CD14-positive monocyte (primary cell): Measurements from ENCODE around the gene SLCO2B1. TPM values are rescaled to one million over a fixed set of nuclear protein-coding genes. Genes with fewer than 3 reads are reported as not detected.

ENCODE experiments used
- DNase-seq, 3 donors: peaks; one replicate each; pipeline ENCODE4 v3.0.0-alpha.2; 2011 to 2022
- H2AFZ ChIP-seq: 2 replicates; pipeline ENCODE4 v1.6.0; 2012; ENCODE audit warnings: mild to moderate bottlenecking, low read depth, low read length, inconsistent platforms; ENCODE audit not compliant: insufficient read depth, poor library complexity, severe bottlenecking
- H3K27ac ChIP-seq, 2 donors: 1 replicate in 1 of 2; 2 replicates in 1 of 2; pipeline ENCODE4 v1.5.1; 2012 to 2013; ENCODE audit warnings: low read length in 2 of 2, control low read depth in 1 of 2, inconsistent platforms in 1 of 2, low read depth in 1 of 2, mild to moderate bottlenecking in 1 of 2
- H3K27me3 ChIP-seq, 2 donors: one replicate each; pipeline versions ENCODE4 v1.6.0 to v1.6.1; 2011 to 2013; ENCODE audit warnings: low read length in 2 of 2; ENCODE audit not compliant: control insufficient read depth in 2 of 2, insufficient read depth in 2 of 2
- H3K36me3 ChIP-seq, 2 donors: replicated peaks in 1 of 2; 1 replicate in 1 of 2; 2 replicates in 1 of 2; pipeline versions ENCODE4 v1.5.1 to v1.6.1; 2012 to 2013; ENCODE audit warnings: low read length in 2 of 2, control low read depth in 1 of 2, inconsistent platforms in 1 of 2, mild to moderate bottlenecking in 1 of 2; ENCODE audit not compliant: insufficient read depth in 2 of 2, control insufficient read depth in 1 of 2
- H3K4me1 ChIP-seq, 2 donors: 1 replicate in 1 of 2; 2 replicates in 1 of 2; pipeline versions ENCODE4 v1.5.1 to v1.6.1; 2012 to 2013; ENCODE audit warnings: low read length in 2 of 2, control low read depth in 1 of 2, inconsistent platforms in 1 of 2, mild to moderate bottlenecking in 1 of 2, moderate library complexity in 1 of 2; ENCODE audit not compliant: insufficient read depth in 2 of 2, control insufficient read depth in 1 of 2
- H3K4me2 ChIP-seq: replicated peaks from 2 replicates; pipeline ENCODE3; 2012; ENCODE audit warnings: low read length, moderate library complexity, mild to moderate bottlenecking; ENCODE audit not compliant: poor library complexity, severe bottlenecking; ENCODE audit errors: extremely low read depth
- H3K4me3 ChIP-seq, 3 experiments: fragments of 200-600 bp in 1 of 3; sonication (generic) in 1 of 3; replicated peaks in 1 of 3; 1 replicate in 2 of 3; 2 replicates in 1 of 3; pipeline ENCODE4 v1.5.1; 2011 to 2013; ENCODE audit warnings: low read length in 3 of 3, mild to moderate bottlenecking in 3 of 3, control low read depth in 2 of 3, low read depth in 2 of 3, inconsistent platforms in 1 of 3, moderate library complexity in 1 of 3
- H3K79me2 ChIP-seq: 2 replicates; pipeline ENCODE4 v1.6.0; 2012; ENCODE audit warnings: mild to moderate bottlenecking, control low read depth, inconsistent platforms, low read length, moderate library complexity; ENCODE audit not compliant: insufficient read depth
- H3K9ac ChIP-seq: 2 replicates; pipeline ENCODE4 v1.6.0; 2017; ENCODE audit warnings: low read length, mild to moderate bottlenecking; ENCODE audit not compliant: insufficient read depth, poor library complexity, severe bottlenecking
- H3K9me3 ChIP-seq, 2 donors: replicated peaks in 1 of 2; 1 replicate in 1 of 2; 2 replicates in 1 of 2; pipeline versions ENCODE4 v1.5.1 to v1.6.1; 2012 to 2013; ENCODE audit warnings: low read length in 2 of 2, control low read depth in 1 of 2; ENCODE audit not compliant: control insufficient read depth in 1 of 2, insufficient read depth in 1 of 2
- H4K20me1 ChIP-seq: 2 replicates; pipeline ENCODE4 v1.6.0; 2012; ENCODE audit warnings: mild to moderate bottlenecking, low read length, control low read depth, moderate library complexity; ENCODE audit not compliant: insufficient read depth
- H3K27ac Mint-ChIP-seq, 7 donors: one replicate each; pipeline ENCODE4 v1.8.0; 2020; ENCODE audit warnings: mild to moderate bottlenecking in 7 of 7, mixed read lengths in 7 of 7, moderate library complexity in 6 of 7, inconsistent platforms in 2 of 7
- H3K27me3 Mint-ChIP-seq, 3 donors: one replicate each; pipeline ENCODE4 v1.8.0; 2021 to 2022; ENCODE audit warnings: low read depth in 3 of 3, mild to moderate bottlenecking in 3 of 3, mixed read lengths in 3 of 3, moderate library complexity in 3 of 3, inconsistent platforms in 1 of 3
- H3K36me3 Mint-ChIP-seq, 2 donors: one replicate each; pipeline ENCODE4 v1.8.0; 2020; ENCODE audit warnings: mixed read lengths in 2 of 2, inconsistent platforms in 1 of 2, mild to moderate bottlenecking in 1 of 2
- H3K4me1 Mint-ChIP-seq: one replicate; pipeline ENCODE4 v1.8.0; 2020; ENCODE audit warnings: mild to moderate bottlenecking, mixed read lengths
- H3K4me3 Mint-ChIP-seq, 2 donors: one replicate each; pipeline ENCODE4 v1.8.0; 2020; ENCODE audit warnings: mild to moderate bottlenecking in 2 of 2, mixed read lengths in 2 of 2, moderate library complexity in 1 of 2
- H3K9me3 Mint-ChIP-seq, 7 donors: one replicate each; pipeline ENCODE4 v1.8.0; 2020 to 2022; ENCODE audit warnings: mixed read lengths in 7 of 7, mild to moderate bottlenecking in 6 of 7, moderate library complexity in 6 of 7, inconsistent platforms in 2 of 7
- WGBS: methylation state at CpG from one replicate; pipeline ENCODE4 v1.1.5; 2013; ENCODE audit warnings: missing lambda C conversion rate; ENCODE audit not compliant: insufficient coverage; 5-methylcytosine and 5-hydroxymethylcytosine counted together
- intact Hi-C, 2 donors: fragments of 100-400 bp; cut with micrococcal nuclease; formaldehyde crosslinking; loops; one replicate each; pipeline versions ENCODE4 v1.15.0 to v1.15.1; 2023
- polyA plus RNA-seq, 3 donors: library from polyadenylated mRNA; depleted of rRNA in 1 of 3; unstranded in 2 of 3; stranded (reverse) in 1 of 3; fragments of 300-500 nt in 2 of 3; fragments of >200 nt in 1 of 3; fragmentation: Illumina TruSeq in 2 of 3; gene quantifications; 1 replicate in 2 of 3; 2 replicates in 1 of 3; pipeline ENCODE4 v1.2.3, GENCODE V29; 2012 to 2021
- TF ChIP-seq, protein P1 (sequence below): fragments of 200-600 bp; IDR thresholded peaks from one replicate; pipeline ENCODE4 v1.8.0; 2022; ENCODE audit warnings: antibody characterized with exemption, mild to moderate bottlenecking

SLCO2B1 gene
- polyA plus RNA-seq, 3 donors = 0.13 to 0.47 TPM; not detected in 1

DNA sequence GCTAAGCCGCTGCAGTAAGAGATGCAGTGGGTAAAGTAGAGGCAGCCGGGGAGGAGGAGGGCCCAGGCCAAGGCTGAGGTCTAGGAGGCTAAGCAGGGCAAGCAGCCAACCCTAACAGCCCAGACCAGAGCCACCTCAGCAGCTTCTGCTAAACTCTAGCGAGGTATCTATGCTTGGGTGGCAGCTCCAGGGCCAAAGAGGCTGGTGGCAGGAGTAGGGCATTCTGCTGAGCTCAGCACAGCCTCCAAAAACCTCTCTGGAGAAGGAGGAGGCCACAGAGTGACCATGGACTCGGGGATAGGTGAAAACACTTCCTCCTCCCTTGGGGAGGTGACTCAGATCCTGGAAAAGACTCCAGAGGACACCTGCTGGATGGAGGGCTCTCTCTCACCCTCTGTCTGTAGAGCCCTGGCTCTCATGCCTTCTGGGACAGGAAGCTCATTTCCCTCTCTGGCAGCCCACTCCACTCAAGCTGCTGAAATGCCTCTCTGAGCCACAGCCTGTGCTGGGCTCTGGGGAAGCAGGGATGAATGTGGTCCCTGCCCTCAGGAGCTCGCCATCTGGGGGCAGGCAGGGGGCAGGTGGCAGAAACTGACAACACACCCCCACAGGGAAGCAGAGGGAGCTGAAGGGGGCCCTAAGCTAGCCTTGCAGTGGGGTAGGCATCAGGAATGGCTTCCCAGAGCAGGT is 73.2 kb downstream of the SLCO2B1 start:
- Mint-ChIP-seq H3K4me3 (no peak overlapping the region), H3K27ac (no peak overlapping the region), H3K27me3 (peaks cover 3 to 10% (median 7%) of the 10 kb centered on the region in 3 donors), H3K9me3 (peaks cover 0 to 3% (median 0%) of the 10 kb centered on the region in 7 donors), H3K4me1 (no peaks in the 10 kb centered on the region), H3K36me3 (no peaks in the 10 kb centered on the region)
- Histone ChIP-seq H3K9ac (no peak overlapping the region), H3K4me1 (no peaks in the 10 kb centered on the region), H3K27ac (no peak overlapping the region), H3K79me2 (no peaks in the 10 kb centered on the region), H2AFZ (no peak overlapping the region), H3K27me3 (no peaks in the 10 kb centered on the region), H3K4me3 (no peak overlapping the region), H4K20me1 (no peaks in the 10 kb centered on the region), H3K4me2 (no peak overlapping the region), H3K36me3 (no peaks in the 10 kb centered on the region), H3K9me3 (no peaks in the 10 kb centered on the region)
- intact Hi-C loops = no loop called here
- DNase-seq = no peak
- TF ChIP-seq, protein P1, sequence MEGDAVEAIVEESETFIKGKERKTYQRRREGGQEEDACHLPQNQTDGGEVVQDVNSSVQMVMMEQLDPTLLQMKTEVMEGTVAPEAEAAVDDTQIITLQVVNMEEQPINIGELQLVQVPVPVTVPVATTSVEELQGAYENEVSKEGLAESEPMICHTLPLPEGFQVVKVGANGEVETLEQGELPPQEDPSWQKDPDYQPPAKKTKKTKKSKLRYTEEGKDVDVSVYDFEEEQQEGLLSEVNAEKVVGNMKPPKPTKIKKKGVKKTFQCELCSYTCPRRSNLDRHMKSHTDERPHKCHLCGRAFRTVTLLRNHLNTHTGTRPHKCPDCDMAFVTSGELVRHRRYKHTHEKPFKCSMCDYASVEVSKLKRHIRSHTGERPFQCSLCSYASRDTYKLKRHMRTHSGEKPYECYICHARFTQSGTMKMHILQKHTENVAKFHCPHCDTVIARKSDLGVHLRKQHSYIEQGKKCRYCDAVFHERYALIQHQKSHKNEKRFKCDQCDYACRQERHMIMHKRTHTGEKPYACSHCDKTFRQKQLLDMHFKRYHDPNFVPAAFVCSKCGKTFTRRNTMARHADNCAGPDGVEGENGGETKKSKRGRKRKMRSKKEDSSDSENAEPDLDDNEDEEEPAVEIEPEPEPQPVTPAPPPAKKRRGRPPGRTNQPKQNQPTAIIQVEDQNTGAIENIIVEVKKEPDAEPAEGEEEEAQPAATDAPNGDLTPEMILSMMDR = no peak
- WGBS = 100% methylated on average over 1 of the region's 5 CpGs

DNA sequence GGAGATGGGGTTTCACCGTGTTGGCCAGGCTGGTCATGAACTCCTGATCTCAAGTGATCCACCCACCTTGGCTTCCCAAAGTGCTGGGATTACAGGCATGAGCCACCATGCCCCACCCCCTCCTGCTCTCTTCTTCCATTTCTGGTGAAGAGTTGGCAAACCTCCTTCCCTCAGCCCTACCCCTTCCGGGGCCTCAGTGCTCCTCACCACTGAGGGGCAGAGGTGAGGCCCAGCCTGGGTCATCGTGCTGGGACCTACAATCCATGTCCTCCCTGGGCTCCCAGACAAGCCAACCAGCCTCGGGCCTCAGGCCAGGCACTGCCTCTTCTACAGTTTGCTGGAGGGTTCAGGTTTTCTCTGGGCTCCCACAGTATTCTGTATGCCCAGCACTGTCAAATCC is 74.9 kb downstream of the SLCO2B1 start:
- 72% methylated on average over 3 of the region's 4 CpGs for WGBS
- no peaks in the 10 kb centered on the region for H3K36me3 ChIP-seq
- Mint-ChIP-seq H3K4me1 (no peaks in the 10 kb centered on the region), H3K27ac (no peak overlapping the region), H3K4me3 (no peak overlapping the region), H3K27me3 (peaks cover 3 to 13% (median 8%) of the 10 kb centered on the region in 3 donors), H3K36me3 (no peaks in the 10 kb centered on the region), H3K9me3 (peaks cover 0 to 3% (median 0%) of the 10 kb centered on the region in 7 donors)
- TF ChIP-seq, protein P1 = no peak
- H3K27ac ChIP-seq = no peak overlapping the region
- H3K4me3 ChIP-seq = no peak overlapping the region
- H4K20me1 ChIP-seq = no peaks in the 10 kb centered on the region
- H3K9me3 ChIP-seq = no peaks in the 10 kb centered on the region
- no peak overlapping the region for H3K9ac ChIP-seq
- no peak overlapping the region for H2AFZ ChIP-seq
- intact Hi-C loops = no loop called here
- H3K79me2 ChIP-seq = no peaks in the 10 kb centered on the region
- no peaks in the 10 kb centered on the region for H3K27me3 ChIP-seq
- no peaks in the 10 kb centered on the region for H3K4me1 ChIP-seq
- DNase-seq = no peak
- H3K4me2 ChIP-seq = no peak overlapping the region
